NCI-H2227 treated with DMSO at 0.1 percent for 48 hours (cell line): ENCODE results near the gene ADGRB2.
"Not testable (repeated sequence)": the region's sequence is repeated elsewhere in the genome, so short reads cannot be mapped to it uniquely, and the experiment has no call there.

ENCODE experiments used
- DNase-seq: peaks from one replicate; lab custom pipeline; 2025; lab: John Stamatoyannopoulos, UW

The ADGRB2 gene

DNA sequence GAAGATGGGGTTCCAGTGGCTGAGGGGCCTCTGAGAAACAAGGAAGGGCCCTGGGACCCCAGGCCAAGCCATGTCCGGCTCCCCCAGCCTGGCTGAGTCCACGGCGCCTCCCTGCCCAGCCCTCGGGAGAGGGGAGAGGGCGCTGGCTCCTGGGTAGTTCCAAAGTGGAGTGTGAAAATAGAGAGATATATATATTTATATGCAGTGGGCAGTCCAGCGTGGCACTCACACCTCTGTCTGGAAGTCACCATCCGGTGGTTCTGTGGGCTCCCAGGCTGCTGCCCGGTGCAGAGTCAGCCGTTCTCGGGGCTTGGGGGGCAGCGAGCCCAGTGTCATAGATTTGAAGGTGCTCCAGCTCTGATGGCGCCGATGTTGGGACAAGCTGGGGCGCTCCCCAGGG, 36.9 kb downstream of the ADGRB2 start:
- DNase-seq, result no peak

GRCh38 chr1:31726715-31727114, 37.4 kb downstream of the ADGRB2 start:
- DNase-seq, result no peak

- DNase-seq, result no peak
Measured at GRCh38 chr1:31725777-31726535, 38.2 kb downstream of the ADGRB2 start.

DNA sequence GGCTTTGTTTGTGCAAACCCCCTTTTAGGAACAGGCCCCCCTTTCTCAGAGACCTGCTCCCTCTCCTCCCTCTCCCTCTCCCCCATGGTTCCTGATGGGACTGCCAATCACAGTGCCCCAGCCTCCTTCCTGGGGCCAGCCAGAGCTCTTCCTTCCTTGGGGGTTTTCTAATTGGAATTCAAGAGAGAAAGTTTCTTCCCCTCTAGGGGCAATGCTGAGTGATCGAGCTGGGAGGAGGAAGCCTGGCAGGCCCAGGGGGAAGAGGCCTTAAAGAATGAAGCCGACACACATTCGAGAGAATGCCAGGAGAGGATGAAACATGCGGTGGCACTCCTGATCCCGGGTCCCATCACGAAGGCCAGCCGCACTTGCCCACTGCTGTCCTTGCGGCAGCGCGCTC, 39.0 kb downstream of the ADGRB2 start:
- DNase-seq, result no peak

- no peak for DNase-seq
Measured at GRCh38 chr1:31723828-31724359, 40.2 kb downstream of the ADGRB2 start.

DNA sequence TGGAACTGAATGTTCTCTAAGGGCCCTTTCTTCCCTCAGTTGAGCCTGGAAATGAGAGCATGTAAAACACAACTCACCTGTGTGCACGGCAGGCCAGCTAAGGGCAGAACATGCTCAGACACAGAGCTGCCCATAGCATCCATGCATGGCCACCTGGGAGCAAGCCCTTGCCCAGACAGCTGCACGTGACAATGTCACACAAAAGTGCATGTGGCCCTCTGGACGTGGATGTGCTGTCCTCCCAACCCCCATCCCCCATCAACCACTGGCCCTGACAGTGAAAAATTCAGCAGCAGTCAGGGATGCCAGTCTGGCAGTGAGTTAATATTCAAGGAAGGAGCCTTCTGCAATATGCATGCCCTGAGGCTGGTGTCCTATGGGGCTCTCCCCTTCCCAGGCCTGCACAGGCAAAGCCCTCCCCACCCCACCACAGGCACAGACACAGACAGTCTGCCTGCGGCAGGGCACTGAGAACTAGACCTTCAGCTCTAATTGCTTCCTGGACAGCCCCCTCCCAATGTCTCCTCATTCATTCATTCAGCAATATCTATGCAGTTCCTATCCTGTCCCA, 45.7 kb downstream of the ADGRB2 start:
- no peak for DNase-seq

DNA sequence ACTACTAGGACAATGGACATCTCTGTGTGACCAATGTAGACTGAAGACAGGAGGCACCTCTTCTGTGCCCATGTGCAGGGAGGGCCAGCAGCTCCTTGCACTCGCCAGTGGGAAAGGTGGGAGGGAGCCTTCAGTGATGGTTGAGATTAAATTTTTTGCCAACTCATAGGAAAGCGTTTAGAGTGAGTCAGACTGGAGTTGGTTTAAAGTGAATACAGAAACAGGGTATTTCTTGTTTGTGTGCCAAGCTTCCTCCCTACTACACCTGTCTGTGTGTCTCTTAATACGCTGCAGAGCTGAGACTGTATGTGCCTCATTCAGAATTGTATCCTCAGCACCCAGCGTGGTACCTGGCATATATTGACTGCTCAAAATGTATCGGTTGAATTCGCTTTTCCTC, 46.8 kb downstream of the ADGRB2 start:
- no peak for DNase-seq

DNA sequence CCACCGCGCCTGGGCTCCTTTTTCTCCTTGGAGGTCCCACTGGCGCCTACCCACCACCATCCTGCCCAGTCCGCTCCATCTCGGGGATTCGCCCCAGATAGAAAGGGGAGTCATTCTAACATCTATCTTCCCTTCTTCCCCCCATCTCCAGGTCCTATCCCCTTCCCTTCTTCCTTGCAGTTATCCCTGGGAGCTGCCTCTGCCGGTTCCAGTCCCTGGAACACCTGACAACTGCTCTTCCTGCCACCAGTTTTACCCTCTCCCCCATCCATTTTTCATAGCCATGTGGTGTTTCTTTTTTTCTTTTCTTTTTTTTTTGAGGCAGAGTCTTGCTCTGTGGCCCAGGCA, 48.3 kb downstream of the ADGRB2 start:
- DNase-seq, result no peak

DNA sequence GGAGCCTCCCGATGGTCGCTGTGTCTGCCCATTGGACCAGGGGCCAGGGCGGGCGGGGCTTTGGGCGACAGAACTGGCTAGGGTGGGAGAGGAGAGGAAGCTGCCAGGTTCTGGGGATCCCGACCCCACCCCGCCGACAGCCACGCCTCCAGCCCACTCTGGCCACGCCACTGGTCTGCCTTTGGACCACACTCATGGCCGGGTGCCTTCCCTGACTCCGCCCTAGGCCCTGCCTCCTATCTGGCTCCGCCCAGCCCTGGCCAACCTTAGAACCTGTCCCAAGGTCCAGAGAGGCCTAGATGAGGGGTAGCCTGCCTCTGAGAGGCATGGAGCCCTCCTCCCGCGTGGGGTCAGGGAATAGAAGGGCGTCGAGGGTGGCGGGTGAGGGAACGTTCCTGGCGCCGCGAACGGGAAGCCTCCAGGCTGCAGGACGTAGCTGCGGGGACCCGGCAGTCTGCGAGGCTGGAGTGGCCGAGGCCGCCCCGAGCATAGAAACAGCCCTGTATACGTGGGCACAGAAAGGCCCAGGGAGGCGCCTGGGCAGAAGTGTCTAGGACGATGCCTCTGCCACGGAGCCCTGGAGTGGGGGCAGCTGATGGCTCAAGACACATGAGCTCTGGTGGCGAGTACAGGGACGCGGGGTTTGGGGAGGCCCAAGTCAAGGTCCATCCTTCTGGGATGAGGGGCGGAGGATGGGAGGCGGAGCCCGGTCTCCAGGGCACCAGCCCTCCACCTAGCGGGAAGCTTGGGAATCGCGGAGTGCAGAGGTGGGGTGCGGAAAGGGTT, 48.9 kb downstream of the ADGRB2 start:
- DNase-seq, result peak; percentile 62

DNA sequence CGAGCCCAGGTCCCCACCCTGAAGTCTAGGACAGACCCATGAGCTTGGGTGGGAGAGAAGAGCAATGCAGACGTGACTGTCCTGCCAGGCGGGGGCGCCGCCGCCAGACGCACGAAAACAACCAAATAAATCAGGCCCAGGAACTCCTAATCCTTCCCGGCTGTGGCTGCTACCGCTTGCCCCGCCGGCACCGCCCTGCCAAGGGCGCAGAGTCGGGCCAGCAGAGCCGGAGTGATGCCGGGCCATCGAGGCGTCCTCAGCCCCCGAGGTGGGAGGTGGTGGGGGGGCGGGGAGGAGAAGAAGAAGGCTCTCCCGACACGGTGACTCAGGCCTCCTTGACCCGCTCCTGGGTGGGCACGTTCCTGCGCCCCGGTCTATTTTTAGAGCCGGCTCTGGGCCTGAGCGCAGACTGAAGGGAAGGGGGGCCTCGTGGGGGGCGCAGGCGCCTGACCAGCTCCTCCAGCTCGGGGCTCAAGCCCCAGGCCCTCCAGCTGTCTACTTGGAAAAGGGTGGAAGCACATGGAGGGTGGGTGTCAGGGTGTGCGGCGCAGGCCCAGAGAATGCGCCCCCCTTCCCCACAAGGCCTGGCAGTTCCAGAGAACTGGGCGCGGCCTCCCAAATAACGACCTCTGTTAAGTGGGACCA, 49.6 kb downstream of the ADGRB2 start:
- DNase-seq, result peak; percentile 36

- no peak for DNase-seq
Measured at GRCh38 chr1:31712630-31713029, 51.5 kb downstream of the ADGRB2 start.

- no peak for DNase-seq
Measured at GRCh38 chr1:31712068-31712467, 52.1 kb downstream of the ADGRB2 start.

DNA sequence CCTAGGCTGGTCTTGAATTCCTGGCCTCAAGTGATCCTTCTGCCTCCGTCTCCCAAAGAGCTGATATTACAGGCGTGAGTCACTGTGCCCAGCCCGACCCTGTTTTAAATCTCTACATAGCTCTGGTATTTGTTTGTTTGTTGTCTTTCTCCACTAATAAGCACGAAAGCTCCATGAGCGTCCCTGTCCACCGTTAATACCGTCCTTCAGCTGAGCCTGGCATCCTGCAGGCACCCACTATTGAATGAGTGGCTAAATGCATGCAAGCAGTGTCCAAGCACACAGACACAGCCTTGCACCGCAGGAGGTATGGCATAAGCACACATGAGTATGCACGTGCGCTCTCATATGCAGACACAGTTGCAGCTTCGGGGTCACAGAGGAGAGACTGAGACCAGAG, 55.8 kb downstream of the ADGRB2 start:
- DNase-seq, result peak; percentile 14

GRCh38 chr1:31707711-31708110, 56.4 kb downstream of the ADGRB2 start:
- DNase-seq, result no peak

DNA sequence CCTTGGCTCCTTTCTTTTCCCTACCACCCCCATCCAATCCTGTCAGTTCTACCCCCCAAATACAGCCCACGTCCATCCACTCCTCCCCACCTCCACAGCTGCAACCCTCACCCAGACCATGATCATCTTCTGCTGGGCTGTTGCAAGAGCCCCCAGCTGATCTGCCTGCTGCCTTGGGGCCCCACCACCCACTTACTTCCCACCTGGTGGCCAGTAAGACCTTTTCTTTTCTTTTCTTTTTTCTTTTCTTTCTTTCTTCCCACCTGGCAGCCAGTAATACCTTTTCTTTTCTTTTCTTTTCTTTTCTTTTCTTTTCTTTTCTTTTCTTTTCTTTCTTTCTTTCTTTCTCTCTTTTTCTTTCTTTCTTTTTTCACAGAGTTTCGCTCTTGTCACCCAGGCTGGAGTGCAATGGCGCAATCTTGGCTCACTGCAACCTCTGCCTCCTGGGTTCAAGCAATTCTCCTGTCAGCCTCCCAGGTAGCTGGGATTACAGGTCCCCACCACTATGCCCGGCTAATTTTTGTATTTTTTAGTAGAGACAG, 57.0 kb downstream of the ADGRB2 start:
- not testable (repeated sequence) for DNase-seq

DNA sequence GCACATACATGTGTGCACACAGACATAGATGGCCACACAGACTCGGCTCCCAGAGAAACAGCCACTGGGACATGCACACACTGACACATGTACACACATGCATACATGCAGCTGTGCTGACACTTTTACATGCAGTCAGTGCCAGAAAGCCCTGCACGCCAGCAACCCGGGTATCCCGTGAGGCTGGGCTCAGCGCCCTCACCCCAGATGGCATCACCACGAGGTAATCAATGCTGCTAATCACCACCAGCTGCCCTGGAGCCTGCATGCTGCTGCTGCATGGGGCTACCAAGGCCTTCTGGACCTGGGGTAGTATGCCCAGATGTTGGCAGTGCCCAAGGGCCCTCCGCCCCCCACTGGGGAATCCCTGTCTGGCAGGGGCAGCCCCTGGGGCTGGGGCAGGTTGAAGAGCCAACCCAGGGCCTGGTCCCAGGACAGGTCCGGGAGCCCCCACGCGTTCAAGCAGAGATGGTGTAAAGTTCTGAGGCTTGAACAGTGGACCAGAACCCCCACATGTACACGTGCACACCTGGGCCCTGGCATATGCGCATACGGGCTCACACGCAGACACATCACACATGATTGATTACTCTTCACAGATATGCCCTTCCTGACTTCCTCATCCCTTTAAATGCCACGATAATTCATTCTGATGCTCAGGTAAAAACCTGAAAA, 57.6 kb downstream of the ADGRB2 start:
- DNase-seq, result no peak

DNA sequence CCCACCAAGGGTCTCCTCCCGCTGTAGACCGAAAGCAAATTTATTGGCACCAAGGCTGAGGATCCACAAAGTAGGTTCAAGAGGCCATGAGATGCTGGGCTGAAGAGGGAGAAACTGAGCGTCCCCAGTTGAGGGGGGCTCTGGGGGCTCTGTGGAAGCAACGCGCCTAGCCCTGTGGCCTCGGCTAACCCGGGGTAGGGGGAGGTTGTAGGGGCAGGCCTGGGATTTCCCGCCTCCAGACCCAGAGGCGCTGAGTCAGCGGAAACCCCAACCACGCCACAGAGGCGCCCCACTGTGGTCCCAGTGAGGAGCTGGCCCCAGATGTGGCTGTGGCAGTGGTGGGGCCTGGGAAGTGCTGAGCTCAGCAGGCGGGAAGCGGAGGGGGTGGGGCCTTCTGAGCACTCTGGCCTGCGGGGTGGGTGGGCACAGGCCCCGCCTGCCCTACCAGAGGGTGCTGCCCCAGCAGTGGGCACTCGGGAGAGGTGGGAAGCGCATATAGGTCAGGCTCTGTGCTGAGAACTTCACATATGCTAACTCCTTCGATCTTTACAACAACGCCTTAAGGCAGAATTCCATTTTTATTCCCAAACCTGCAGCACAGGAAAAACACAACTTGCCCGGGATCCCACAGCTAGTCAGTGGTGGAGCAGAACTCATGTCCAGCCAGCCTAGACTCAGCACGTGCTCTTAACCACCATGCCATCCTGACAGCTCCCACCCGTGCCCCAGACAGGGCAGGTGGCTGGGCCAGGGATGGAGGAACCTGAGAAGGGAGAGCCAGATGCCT, 58.9 kb downstream of the ADGRB2 start:
- DNase-seq, result no peak

DNA sequence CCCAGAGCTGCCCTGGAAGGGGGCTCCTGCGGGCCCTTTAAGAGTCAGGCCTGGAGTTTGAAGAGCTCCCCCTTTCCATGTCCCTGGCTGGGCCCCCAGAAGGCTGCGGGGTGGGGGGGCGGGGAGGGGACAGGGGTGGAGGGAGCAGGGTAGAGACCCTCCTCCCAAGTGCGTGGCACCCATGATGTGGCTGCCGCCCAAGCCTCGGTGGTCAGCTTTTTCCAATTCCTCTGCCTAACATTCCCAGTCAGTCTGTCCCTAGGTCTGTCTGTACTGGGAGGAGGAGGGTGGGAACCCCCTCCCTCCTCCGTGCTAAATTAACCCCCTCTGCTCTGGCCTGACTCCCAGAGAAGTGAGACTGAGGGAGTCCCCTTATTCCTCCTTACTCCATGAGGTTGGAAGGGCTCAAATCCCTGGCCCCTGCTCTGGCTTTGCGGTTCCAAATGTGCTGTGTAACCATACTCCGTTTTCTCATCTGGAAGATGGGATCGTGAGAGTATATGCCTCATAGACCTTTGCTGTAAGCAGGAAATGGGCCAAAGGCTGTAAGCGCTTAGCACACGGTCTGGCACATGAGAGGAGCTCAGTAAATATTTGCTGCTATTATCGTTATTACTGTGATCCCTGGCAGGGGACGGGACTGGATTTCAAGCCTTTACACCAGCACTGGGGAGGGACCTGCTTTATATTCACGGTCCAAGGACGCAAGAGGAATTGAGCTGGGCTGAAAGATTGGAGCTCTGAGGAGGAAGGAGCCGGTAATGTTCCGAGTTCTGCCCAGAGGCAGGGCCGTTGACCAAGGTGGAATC, 59.7 kb downstream of the ADGRB2 start:
- no peak for DNase-seq

- no peak for DNase-seq
Measured at GRCh38 chr1:31703431-31704270, 60.5 kb downstream of the ADGRB2 start, which contains the start of gene COL16A1. Gene COL16A1, minus strand, starts transcription at chr1:31704017. Its CDS starts 1,824 bp downstream, at chr1:31702193.
